NCI-H1105 treated with DMSO at 0.1 percent for 48 hours (cell line): ENCODE results near the gene C11orf65.
"Not testable (repeated sequence)": the region's sequence is repeated elsewhere in the genome, so short reads cannot be mapped to it uniquely, and the experiment has no call there.

Source experiments
- DNase-seq: peaks from one replicate; lab custom pipeline; 2025; lab: John Stamatoyannopoulos, UW

C11orf65 gene

GRCh38 chr11:108472681-108473080 is 5.4 kb upstream of the C11orf65 start:
- DNase-seq = no peak

- DNase-seq = no peak
Observed at GRCh38 chr11:108468478-108468864, 1.1 kb upstream of the C11orf65 start.

- no peak for DNase-seq
Observed at GRCh38 chr11:108466405-108466804, 924 bp downstream of the C11orf65 start.

- no peak for DNase-seq
Observed at GRCh38 chr11:108453207-108453835, 14.0 kb downstream of the C11orf65 start.

- not testable (repeated sequence) for DNase-seq
Observed at GRCh38 chr11:108441445-108441844, 25.9 kb downstream of the C11orf65 start.

GRCh38 chr11:108436594-108436993 is 30.7 kb downstream of the C11orf65 start:
- no peak for DNase-seq

- no peak for DNase-seq
Observed at GRCh38 chr11:108435066-108435465, 32.3 kb downstream of the C11orf65 start.

- no peak for DNase-seq
Observed at GRCh38 chr11:108432783-108433182, 34.5 kb downstream of the C11orf65 start.

GRCh38 chr11:108431997-108432396 is 35.3 kb downstream of the C11orf65 start:
- no peak for DNase-seq

- no peak for DNase-seq
Observed at GRCh38 chr11:108431370-108431769, 36.0 kb downstream of the C11orf65 start.

- not testable (repeated sequence) for DNase-seq
Observed at GRCh38 chr11:108417551-108417950, 49.8 kb downstream of the C11orf65 start.

GRCh38 chr11:108414958-108415357 is 52.4 kb downstream of the C11orf65 start:
- DNase-seq = no peak

GRCh38 chr11:108405706-108406105 is 61.6 kb downstream of the C11orf65 start:
- no peak for DNase-seq

GRCh38 chr11:108403052-108403451 is 64.3 kb downstream of the C11orf65 start:
- DNase-seq = no peak

- DNase-seq = no peak
Observed at GRCh38 chr11:108402241-108402640, 65.1 kb downstream of the C11orf65 start.

GRCh38 chr11:108398439-108398838 is 68.9 kb downstream of the C11orf65 start:
- no peak for DNase-seq

GRCh38 chr11:108396672-108397071 is 70.7 kb downstream of the C11orf65 start:
- DNase-seq = not testable (repeated sequence)

GRCh38 chr11:108394744-108395284 is 72.5 kb downstream of the C11orf65 start:
- DNase-seq = no peak

GRCh38 chr11:108393046-108393445 is 74.3 kb downstream of the C11orf65 start:
- DNase-seq = no peak

- DNase-seq = no peak
Observed at GRCh38 chr11:108392353-108392752, 75.0 kb downstream of the C11orf65 start.

GRCh38 chr11:108388576-108388975 is 78.8 kb downstream of the C11orf65 start:
- DNase-seq = no peak

- not testable (repeated sequence) for DNase-seq
Observed at GRCh38 chr11:108373505-108373904, 93.8 kb downstream of the C11orf65 start.

- no peak for DNase-seq
Observed at GRCh38 chr11:108370990-108371389, 96.3 kb downstream of the C11orf65 start.

GRCh38 chr11:108370315-108370714 is 97.0 kb downstream of the C11orf65 start:
- no peak for DNase-seq
